ENCODE results near the gene CDK6.

The CDK6 gene

DNA sequence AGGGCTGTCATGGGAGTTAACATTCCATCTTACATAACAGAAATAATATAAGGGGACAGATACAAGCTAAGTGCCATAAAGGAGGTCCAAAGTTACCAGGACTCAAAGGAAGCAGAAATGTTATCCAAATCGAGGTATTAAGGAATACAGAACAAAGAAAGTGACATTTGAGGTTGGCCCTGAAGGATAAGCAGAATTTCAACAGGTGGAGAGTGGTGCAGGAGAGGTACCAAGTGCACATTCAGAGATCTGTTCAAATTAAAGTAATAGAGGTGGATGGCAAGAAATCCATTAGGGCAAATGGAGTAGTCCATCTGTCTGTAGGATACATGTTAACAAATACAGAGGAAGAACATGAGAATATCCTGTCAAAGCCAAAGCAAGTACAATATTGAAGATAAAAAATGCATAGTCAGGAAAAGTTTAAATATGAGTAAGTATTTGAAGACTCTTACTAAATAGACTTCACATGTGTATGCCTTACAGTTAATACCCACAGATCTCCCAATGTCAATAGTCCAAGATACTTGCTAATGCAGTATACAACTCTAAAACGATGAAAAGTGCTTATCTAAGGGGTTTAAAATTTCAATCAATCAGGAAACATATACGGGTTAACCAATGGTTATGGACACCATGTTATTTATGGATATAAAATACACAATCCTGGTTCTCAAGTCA is 10.0 kb downstream of the CDK6 start:
- no peak for DNase-seq (ENCODE audit: low spot score)

DNA sequence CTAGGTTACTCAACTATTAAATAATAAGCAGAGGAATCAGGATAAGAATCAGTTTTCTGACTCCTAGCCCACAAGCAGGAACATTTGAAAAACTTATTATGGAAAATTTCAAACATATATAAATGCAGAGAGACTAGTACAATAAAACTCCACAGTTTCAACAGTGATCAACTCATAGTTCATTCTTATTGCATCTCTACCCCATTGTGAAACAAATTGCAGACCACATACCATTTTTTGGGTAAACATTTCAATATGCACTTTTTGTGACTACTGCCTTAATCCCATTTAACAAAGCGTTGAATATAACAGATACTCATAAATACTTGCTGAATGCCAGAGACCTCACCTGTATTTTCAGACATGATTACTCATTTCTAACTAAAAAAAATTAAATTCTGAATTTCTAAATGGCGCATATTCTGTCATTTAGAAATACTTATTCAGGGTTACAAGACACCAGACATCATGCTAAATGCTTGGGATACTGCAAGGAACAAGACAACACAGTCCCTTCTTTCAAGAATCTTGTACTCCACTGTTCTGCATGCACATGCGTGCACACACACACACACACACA is 11.4 kb downstream of the CDK6 start:
- no peak for DNase-seq (ENCODE audit: low spot score)

DNA sequence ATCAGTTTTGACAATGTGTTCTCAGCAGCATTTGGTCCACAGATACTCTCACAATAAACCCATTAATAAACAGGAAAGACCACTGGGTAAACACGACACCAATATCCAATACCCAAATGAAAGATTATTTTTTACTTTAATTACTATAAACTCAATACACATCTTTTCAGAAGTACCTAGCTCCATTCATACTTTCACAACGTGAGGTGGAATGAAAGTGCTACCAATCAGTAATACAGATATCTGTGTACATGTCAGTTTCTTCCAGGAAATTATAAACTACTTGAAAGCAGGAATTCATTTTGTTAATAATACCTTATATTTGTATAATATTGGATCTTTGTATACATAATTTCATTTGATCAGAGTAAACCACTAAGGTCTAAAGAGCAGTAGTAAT is 11.9 kb downstream of the CDK6 start:
- no peak for DNase-seq (ENCODE audit: low spot score)

DNA sequence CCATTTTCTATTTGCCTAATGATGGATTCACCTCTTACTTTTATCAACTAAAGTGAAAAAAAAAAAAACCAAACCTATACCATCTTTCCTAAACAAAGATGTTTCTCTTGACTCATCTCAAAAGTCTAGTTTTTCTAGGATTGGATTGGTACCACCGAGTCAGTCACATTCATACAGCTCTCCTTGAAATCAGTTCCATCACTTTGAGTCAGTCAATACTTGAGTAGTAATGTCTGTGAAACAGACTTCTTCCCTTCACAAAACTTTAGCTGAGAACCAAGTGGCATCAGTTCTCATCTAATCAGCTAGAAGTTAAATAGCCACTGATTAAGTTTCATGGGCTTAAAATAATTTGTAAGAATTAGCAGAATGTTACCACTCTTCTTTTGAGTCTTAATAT is 13.3 kb downstream of the CDK6 start:
- no peak for DNase-seq (ENCODE audit: low spot score)

DNA sequence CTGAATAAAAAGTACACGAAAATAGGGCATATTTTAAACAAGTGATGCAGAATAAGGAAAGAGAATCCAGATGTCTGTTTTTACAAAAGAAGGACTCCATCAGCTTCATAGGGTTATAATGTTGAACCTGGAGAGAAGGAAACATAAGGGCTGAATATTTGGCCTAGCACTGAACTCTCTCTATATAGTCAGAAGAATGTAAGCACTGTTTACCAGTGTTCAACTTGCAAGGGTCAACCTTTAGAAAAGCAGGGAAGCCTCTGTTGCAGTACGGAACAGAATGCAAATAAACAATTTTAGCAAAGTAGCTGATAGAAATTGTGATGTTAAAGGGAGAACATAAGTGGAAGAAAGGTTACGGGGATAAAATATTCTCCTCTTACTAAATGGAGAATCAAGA is 16.2 kb downstream of the CDK6 start:
- DNase-seq (ENCODE audit: low spot score) = no peak

DNA sequence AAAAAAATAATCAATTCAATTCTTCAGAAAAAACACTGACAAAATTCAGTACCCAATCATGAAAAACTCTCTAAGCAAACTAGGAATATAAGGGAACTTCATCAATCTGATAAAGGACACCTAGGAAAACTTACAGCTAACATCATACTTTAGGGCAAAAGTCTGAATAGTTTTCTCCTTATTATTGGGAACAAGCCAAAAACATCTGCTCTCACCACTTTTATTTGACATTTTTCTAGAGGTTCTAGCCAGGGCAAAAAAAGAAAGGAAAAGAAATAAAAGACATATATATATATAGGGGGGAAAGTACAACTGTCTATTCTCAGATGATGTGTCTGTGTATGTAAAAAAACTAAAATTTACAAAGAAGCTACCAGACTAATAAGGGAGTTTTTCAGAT is 19.0 kb downstream of the CDK6 start:
- DNase-seq (ENCODE audit: low spot score) = no peak

DNA sequence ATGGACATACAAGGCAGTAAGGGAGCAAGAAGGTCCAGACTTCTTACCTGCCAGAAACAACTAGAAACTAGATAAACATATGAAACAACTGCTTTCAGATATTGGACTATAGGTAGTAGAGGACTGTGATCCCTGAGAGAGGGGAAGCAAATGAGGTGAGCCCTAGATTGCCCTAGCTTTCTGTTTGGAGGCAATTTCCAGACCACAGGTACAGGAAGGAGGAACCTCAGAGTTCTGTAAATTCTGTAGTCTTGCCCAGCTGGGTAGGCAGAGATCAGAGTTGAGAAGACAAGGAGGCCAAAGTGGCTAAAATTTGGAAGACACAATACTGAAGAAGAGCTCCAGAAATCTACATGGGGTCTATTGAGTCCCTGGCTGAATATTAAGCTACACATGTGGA is 21.0 kb downstream of the CDK6 start:
- no peak for DNase-seq (ENCODE audit: low spot score)

DNA sequence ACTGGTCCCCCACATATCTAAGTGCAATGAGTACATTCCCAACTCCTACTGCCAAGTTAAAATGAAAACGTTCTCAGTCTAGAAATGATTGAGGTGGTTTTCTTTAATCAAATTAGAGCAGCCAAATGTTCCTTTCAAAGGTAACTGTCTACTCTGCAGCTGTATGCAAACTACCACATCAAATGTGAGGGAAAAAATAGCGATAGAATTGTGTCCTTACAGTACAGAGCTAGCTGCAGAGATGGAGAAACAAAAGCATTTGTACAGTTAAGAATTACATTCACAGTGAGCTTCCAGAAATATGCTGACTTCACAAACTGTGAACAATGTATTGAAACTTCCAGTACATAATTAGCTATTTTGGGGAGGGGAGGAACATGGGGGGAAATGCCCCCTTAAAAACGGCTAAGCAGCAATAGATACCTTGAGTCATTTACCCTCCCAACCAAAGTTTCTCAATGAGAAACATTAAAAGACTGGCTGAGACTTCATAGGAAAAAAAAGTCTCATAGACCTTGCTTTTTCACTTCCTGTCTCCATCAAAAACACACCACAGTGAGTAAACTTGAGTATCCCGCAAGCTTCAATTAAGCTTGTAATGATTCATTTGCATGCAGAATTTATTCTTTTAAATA is 22.9 kb downstream of the CDK6 start:
- DNase-seq (ENCODE audit: low spot score) = peak; percentile 45

DNA sequence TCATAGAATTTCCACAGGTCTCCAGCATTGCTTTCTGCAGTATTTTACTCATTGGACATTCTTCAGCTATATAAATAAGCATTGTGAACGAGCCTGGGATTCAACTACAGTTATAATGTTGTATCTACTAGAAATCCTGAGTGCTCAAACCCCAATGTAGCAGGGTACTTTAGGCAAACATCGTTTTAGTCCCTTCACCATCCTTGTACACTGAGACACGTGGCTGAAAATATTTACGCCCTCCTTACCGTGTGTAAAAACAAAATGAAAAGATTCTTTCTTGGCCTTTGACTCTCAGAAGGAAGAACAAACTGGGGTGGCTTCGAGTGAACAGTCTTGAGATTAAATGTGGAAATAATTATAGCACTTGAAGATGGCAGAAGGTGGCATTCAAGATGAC is 25.2 kb downstream of the CDK6 start:
- DNase-seq (ENCODE audit: low spot score) = no peak

DNA sequence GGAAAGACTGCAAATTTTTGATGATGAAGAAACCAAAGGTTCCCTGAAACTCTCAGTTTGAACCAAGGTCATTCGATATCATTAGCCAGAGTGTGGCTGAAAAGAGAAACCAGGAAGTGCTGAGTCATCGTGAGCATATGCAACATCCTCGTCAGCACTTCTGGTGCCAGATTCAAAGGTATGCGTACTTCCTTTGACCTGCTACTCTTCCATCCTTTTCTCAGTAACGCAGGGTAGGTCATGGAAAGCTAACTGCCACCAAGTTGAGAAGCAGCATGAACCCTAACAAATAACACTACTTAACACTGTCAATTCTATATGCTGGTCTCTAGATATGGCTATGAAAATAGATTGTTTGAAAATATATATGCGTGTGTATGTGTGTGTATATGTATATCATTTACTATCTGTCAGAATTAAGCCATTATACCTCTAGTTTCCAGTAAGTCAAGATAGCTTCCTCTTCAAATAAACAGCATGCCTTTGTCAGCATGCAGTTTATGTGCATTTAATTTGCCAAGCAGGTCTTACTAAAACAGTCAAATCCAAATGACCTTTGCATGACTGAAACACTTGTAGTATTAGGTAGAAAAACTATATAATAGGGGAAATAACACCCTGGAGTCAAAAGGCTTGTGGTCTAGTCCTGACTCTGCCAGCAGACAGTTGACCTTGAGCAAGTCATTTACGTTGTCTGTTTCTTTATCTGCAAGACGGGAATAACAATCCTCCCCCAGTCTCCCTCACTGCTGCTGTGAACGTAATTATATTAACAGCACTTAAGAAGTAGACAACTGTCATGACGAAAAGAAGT is 26.4 kb downstream of the CDK6 start:
- DNase-seq (ENCODE audit: low spot score) = peak; percentile 91

DNA sequence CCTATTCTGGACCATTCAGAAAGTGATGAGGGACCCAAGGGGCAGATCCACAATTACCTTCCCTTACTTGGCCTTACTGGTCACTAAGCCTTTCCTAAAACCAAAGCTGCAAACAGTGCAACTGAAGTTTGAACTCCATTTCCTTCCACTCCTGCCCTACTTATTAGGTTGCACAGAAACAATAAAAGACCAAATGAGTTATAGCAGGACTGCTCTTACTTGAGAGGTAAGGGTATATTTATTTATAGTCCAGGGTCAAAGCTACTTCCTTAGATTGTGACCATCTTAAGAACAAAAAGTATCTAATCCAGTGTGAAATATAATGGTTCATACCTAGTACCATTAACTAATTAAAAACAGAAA is 27.0 kb downstream of the CDK6 start:
- no peak for DNase-seq (ENCODE audit: low spot score)

DNA sequence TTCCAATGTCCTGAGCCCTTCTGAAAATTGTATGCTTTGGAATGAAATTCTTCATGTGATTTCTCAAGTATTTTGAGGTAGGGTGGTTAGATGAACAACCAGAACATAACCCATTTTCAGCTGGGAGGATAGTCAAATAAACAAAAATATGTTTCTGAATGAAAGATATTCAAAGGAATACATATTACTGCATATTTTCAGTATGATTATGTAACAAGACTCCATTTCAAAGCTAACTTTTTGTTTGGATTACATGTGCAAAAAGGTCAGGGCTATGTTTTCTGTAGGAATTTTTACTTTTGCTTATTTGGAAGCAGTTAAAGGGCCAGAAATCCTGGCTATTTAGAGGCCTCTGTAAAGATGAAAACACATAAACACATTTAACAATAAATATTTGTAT is 27.7 kb downstream of the CDK6 start:
- no peak for DNase-seq (ENCODE audit: low spot score)

DNA sequence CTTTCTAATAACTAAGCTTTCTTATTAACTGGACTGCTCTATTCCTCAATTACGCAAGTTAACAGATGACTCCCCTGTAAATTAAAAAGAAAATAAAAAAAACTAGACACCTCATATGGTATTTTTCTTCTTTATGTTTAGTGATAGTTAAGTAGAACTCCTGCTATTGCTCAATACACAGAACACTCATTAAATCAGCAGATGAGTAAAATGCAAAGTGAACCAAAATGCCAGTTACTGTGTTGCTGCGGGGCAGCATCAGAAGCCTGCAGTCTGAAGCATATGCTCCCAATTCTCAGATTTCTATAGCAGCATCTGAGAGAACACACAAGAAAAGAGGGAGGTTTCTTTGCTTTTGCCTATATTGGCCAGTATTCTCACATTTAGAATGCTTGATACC is 28.4 kb downstream of the CDK6 start:
- no peak for DNase-seq (ENCODE audit: low spot score)

DNA sequence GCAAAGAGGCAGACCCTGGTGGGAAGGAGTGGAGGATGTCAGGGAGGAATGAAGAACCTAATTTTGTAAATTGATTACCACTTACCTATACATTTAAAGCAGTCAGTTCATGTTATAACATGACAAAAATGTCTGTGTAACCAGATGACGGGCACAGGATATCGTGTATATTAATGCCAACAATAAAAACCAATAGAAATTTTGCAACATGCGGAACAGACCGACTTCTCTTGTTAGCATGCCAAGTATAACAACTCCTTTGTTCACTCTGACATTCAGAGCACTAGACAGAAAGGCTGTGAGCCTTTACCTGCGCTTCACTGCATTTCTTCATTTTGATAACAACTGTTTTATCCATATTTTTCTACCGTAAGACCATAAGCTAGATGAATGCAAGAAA is 29.9 kb downstream of the CDK6 start:
- no peak for DNase-seq (ENCODE audit: low spot score)

DNA sequence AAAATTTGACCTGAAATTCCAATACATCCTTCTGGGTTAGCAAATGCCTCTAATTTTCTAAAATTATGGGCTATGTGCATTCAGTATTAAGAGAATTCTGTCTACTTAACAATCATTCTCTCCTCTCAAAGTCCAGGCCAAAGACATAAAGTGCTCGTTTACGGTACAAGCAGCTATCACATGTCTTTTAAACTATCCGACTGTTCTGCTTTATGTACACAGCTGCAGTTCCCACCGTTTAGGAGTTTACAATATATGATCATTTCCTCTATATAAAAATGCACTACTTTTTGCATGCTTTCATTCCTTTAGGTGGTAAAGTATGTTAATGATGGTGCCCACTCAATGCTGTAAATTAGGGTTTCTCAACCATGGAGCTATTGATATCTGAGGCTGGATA is 34.0 kb downstream of the CDK6 start:
- DNase-seq (ENCODE audit: low spot score) = no peak

DNA sequence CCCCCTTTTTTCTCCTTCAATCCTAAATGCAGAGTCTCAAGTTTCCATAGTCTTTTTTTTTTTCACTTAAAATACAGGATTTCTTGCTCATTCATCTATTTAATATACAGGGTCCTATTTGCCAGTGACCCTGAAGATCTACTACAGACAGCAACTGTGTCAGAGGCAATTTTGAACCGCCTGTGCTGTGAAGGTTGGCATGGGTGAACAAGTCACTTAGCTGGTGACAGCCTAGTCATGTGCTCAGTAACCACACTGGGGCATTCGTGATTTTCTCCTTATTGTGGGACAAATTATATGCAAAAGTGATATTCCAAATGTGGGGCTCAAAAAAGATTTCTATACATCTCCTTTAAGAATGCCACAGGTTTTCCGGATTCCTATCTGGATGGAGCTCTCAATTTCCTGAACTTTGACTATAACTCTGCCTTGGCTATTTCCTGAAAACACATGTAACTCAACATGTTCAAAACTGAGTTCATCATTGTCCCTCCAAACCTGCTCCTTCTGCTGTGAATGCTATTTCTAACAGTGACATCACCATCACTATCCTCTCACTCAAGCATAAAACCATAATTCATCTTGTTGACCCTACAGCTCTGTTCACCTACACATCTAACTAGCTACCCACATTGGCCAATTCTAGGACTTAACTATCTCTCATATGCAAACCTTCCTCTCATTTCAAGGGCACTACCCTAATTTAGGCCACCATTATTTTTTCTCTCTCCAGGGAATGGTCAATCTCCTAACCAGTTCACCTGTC is 36.7 kb downstream of the CDK6 start:
- DNase-seq (ENCODE audit: low spot score) = no peak

DNA sequence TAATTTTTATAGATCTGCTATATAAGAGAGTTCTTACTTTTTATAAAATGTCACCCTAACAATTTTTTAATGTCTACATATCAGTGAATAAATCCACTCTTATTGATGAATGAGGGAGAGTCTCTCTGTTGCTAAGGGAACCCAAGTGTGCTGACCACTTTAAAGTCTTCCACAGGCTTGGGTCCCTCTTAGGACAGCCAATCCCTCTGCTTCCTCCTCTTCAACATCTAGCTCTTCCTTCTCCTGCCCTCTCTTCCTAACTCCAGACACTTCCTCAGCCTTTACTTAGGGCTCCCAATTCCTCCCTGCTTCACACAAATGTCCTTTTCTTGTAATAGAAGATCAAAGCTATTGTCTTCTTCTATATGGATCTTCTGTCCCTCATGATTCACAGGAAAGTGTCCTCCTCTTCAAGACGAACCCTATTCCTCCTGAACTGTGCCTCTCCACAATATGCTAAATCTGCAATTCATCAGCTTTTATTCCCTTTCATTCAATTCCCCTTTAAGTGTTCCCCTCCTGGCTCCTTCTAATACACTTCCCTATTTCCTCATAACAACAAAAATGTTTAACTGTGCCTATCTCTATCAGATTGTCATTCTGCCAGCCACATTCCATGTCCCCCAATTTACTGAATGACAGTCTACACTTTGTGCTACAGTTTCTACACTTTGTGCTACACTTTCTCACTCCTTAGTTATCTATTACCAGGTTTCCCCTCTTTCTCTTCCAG is 37.7 kb downstream of the CDK6 start:
- no peak for DNase-seq (ENCODE audit: low spot score)

DNA sequence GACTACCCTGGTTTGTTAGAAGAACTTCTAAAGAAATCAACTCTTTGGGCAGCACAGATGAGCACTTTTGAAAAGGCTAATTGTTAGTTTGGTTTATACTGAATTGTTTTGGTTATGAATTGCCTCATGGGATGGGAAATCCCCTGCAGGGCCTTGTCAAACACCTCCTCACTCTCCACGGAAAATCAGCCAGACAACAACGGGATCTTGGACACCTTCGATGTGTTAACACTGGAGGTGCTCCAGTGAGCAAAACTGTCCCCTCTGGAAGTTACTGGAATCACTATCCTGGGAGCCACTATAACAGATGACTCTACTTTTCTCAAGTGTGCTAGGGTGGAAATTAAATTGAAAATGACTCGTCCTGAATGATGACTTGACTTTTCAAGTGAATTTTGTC is 38.7 kb downstream of the CDK6 start:
- no peak for DNase-seq (ENCODE audit: low spot score)

DNA sequence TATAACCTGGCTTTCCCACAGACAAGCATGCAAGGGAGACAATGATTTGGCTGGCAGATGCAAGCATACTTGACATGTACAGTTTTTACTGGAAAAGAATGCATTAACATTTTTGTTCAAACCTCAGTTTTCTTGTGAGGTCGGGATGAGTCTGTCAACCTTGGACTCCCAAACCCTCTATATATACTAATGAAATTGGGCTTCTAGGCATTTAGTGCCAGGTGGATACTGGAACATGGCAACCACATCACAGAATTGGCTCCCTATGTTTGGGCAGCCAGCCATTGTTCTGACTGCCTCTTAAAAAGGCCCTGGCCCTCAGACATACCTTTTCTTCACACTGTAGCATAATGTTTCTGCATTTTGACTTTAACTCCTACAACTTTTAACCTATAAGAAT is 39.1 kb downstream of the CDK6 start:
- no peak for DNase-seq (ENCODE audit: low spot score)

DNA sequence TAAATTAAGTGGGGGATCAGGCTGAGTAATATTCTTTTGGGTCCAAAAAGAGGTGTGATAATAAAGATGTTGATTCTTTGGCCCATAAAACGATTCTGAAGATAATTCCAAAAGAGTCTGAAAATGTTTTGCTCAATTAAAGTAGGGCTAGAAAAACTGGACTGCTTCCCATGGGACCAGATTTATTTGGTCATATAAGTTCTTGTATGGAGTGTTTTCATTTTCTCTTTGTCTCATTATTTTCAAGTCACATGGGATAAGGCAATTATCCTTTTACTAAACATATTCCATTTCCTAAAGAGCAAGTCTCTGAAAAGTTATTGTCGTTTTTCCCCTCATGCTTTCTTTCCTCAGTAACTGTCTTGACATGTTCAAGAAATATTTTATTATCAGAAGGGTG is 41.5 kb downstream of the CDK6 start:
- no peak for DNase-seq (ENCODE audit: low spot score)

DNA sequence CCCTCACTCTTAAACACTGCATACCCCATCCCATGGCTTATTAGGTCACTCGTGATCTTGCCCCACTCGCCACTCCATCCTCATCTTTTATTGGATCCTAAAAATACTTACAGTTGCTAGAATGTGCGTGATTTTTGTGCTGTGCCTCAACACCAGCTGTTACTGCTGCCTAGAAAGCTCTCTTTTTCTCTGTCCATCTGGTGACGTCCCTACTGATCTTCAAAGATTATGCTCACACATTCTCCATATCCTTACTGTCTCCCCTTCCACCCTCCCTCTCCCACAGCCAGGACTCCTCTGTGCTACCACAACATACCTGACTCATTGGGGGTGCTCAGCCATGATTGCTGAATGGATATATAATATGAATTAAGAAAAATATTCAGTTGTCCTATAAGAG is 42.0 kb downstream of the CDK6 start:
- no peak for DNase-seq (ENCODE audit: low spot score)
